Activated naive CD4-positive, alpha-beta T cell (primary cell): Measurements from ENCODE around the gene RPN1.
"Not testable (repeated sequence)": the region's sequence is repeated elsewhere in the genome, so short reads cannot be mapped to it uniquely, and the experiment has no call there.

ENCODE experiments used
- DNase-seq, 4 experiments: peaks; one replicate each; lab custom pipeline; 2025; lab: John Stamatoyannopoulos, UW

The RPN1 gene

GRCh38 chr3:128650096-128651050 lies at the start of gene RPN1:
RPN1 (minus strand) TSS chr3:128650818; CDS start chr3:128650800, 18 bp downstream.
- peak; percentile 77 to 93 (median 90) for DNase-seq

GRCh38 chr3:128698211-128699047 lies 47.8 kb upstream of the RPN1 start:
- DNase-seq: peak in 1 of 4 experiments; percentile 20

GRCh38 chr3:128697341-128697740 lies 46.7 kb upstream of the RPN1 start:
- DNase-seq: no peak

- DNase-seq: no peak
These were observed 43.1 kb upstream of the RPN1 start for GRCh38 chr3:128693696-128694095.

- no peak for DNase-seq
These were observed 38.4 kb upstream of the RPN1 start for GRCh38 chr3:128689060-128689459.

- DNase-seq: no peak
These were observed 35.8 kb upstream of the RPN1 start for GRCh38 chr3:128686465-128686864.

GRCh38 chr3:128684986-128685726 lies 34.5 kb upstream of the RPN1 start:
- DNase-seq: no peak

GRCh38 chr3:128683957-128684356 lies 33.3 kb upstream of the RPN1 start:
- DNase-seq: no peak

GRCh38 chr3:128681369-128681829 lies 30.8 kb upstream of the RPN1 start:
- DNase-seq: no peak

GRCh38 chr3:128680603-128681368 lies 30.2 kb upstream of the RPN1 start:
- peak; percentile 91 to 98 (median 96) for DNase-seq

- DNase-seq: no peak
These were observed 28.7 kb upstream of the RPN1 start for GRCh38 chr3:128679338-128679737.

- DNase-seq: not testable (repeated sequence)
These were observed 25.2 kb upstream of the RPN1 start for GRCh38 chr3:128675802-128676201.

GRCh38 chr3:128674161-128674784 lies 23.7 kb upstream of the RPN1 start:
- no peak for DNase-seq

GRCh38 chr3:128667641-128668040 lies 17.0 kb upstream of the RPN1 start:
- no peak for DNase-seq

GRCh38 chr3:128665362-128666021 lies 14.9 kb upstream of the RPN1 start:
- no peak for DNase-seq

GRCh38 chr3:128663151-128663550 lies 12.5 kb upstream of the RPN1 start:
- no peak for DNase-seq

GRCh38 chr3:128655531-128655930 lies 4.9 kb upstream of the RPN1 start:
- no peak for DNase-seq

GRCh38 chr3:128653993-128654805 lies 3.6 kb upstream of the RPN1 start:
- peak in 2 of 4 experiments; percentile 6 to 15 for DNase-seq

GRCh38 chr3:128653383-128653992 lies 2.9 kb upstream of the RPN1 start:
- peak in 1 of 4 experiments; percentile 5 for DNase-seq
